Lung (tissue), 12 donors: ENCODE results near the gene PCSK6. TPM values are rescaled to one million over a fixed set of nuclear protein-coding genes. Genes with fewer than 3 reads are reported as not detected.

Source experiments
- ATAC-seq: fragments of 200-7000 bp; cut with Tn5 transposase; one replicate; pipeline ENCODE4 v1.9.1; 2020; ENCODE audit warnings: moderate number of reproducible peaks; ENCODE audit not compliant: insufficient read depth, low FRiP score
- DNase-seq, 3 donors: peaks; one replicate each; pipeline ENCODE4 v3.0.0-alpha.2; 2013 to 2017
- H3K27ac ChIP-seq, 2 donors: one replicate each; pipeline ENCODE4 v1.5.1; 2013; ENCODE audit warnings: mild to moderate bottlenecking in 2 of 2, moderate library complexity in 2 of 2, control low read depth in 1 of 2, inconsistent platforms in 1 of 2, low read depth in 1 of 2, low read length in 1 of 2
- H3K27me3 ChIP-seq, 3 donors: one replicate each; pipeline ENCODE4 v1.5.1; 2013; ENCODE audit warnings: low read length in 2 of 3; ENCODE audit not compliant: control insufficient read depth in 3 of 3, insufficient read depth in 3 of 3
- H3K36me3 ChIP-seq, 4 donors: one replicate each; pipeline ENCODE4 v1.5.1; 2013; ENCODE audit warnings: low read length in 4 of 4, mild to moderate bottlenecking in 1 of 4, moderate library complexity in 1 of 4; ENCODE audit not compliant: control insufficient read depth in 4 of 4, insufficient read depth in 4 of 4
- H3K4me1 ChIP-seq, 5 donors: one replicate each; pipeline ENCODE4 v1.5.1; 2013; ENCODE audit warnings: low read length in 5 of 5, mild to moderate bottlenecking in 2 of 5, moderate library complexity in 1 of 5; ENCODE audit not compliant: control insufficient read depth in 5 of 5, insufficient read depth in 5 of 5
- H3K4me3 ChIP-seq: one replicate; pipeline ENCODE4 v1.5.1; 2013; ENCODE audit warnings: mild to moderate bottlenecking, control low read depth, moderate library complexity
- H3K9ac ChIP-seq, 2 donors: one replicate each; pipeline ENCODE4 v1.5.1; 2013; ENCODE audit warnings: low read length in 2 of 2, control low read depth in 1 of 2; ENCODE audit not compliant: insufficient read depth in 1 of 2
- H3K9me3 ChIP-seq, 4 donors: one replicate each; pipeline ENCODE4 v1.5.1; 2013; ENCODE audit warnings: low read length in 3 of 4, mild to moderate bottlenecking in 1 of 4, moderate library complexity in 1 of 4; ENCODE audit not compliant: control insufficient read depth in 4 of 4, insufficient read depth in 3 of 4
- WGBS, 2 donors: extraction: QIAGEN DNeasy Blood & Tissue Kit; methylation state at CpG; one replicate each; pipeline ENCODE4 v1.1.7; 2013; 5-methylcytosine and 5-hydroxymethylcytosine counted together
- polyA plus RNA-seq, 2 donors: library from polyadenylated mRNA; stranded (reverse); fragments of 200-250 nt; gene quantifications; one replicate each; pipeline ENCODE4 v1.2.1, GENCODE V29; 2013
- total RNA-seq, 2 donors: library from RNA; depleted of rRNA in 1 of 2; stranded (reverse); fragments of >200 nt in 1 of 2; gene quantifications; one replicate each; pipeline ENCODE4 v1.2.1, GENCODE V29; 2014 to 2021
- TF ChIP-seq, protein P1 (sequence below): IDR thresholded peaks from 2 replicates; pipeline ENCODE4 v1.5.1; 2012; ENCODE audit warnings: mild to moderate bottlenecking; ENCODE audit errors: control extremely low read depth, extremely low read depth
- donor health status: control.
- donor health status: control.
- donor health status: Bipolar disorder and iron deficiency.
- donor health status: healthy.
- donor health status: DM: yes; HTN: yes; CAD: no.

PCSK6 gene
- total and polyA plus RNA-seq, 4 donors, result 4.6 to 41.0 (median 8.4) TPM

DNA sequence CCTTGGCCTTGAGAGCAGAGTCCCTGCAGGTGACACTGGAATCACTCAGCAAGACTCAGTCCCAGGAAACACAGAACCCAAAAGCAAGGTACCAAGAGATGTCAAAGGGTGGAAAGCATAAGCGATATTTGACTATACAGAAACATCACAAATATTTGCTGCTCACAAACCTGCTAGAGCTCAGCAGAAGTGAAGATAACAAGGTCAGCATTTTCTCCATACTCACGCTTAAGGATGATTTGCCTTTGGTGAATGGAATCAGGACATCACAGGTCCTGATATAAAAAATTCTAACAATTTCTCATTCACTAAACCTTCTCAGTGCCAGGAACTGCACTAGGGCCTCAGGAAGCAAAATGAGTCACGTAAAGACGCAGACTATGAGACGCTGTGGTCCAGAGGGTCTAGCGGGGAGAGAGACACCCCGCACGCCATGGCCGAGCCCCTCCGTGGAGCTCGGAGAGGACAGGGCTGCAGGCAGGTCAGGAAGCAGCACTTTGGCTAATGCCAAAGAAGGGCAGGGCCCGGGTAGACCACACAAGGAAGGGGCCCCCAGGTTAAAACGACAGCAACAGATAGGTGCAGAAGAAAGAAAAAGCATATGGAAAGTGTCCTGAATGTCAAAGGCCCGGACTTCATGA, 10.7 kb downstream of the PCSK6 start:
- TF ChIP-seq, protein P1, sequence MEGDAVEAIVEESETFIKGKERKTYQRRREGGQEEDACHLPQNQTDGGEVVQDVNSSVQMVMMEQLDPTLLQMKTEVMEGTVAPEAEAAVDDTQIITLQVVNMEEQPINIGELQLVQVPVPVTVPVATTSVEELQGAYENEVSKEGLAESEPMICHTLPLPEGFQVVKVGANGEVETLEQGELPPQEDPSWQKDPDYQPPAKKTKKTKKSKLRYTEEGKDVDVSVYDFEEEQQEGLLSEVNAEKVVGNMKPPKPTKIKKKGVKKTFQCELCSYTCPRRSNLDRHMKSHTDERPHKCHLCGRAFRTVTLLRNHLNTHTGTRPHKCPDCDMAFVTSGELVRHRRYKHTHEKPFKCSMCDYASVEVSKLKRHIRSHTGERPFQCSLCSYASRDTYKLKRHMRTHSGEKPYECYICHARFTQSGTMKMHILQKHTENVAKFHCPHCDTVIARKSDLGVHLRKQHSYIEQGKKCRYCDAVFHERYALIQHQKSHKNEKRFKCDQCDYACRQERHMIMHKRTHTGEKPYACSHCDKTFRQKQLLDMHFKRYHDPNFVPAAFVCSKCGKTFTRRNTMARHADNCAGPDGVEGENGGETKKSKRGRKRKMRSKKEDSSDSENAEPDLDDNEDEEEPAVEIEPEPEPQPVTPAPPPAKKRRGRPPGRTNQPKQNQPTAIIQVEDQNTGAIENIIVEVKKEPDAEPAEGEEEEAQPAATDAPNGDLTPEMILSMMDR, result no peak
- no peak overlapping the region for H3K27ac ChIP-seq
- H3K27me3 ChIP-seq, result peaks cover 0 to 2% (median 0%) of the 10 kb centered on the region in 3 donors
- H3K4me1 ChIP-seq, result no peaks in the 10 kb centered on the region
- H3K9ac ChIP-seq, result no peak overlapping the region
- DNase-seq, result no peak
- no peaks in the 10 kb centered on the region for H3K9me3 ChIP-seq
- 91 to 92% methylated on average over 14 of the region's 14 CpGs for WGBS, 2 donors
- no peaks in the 10 kb centered on the region for H3K36me3 ChIP-seq
- H3K4me3 ChIP-seq, result no peak overlapping the region
- ATAC-seq, result no peak

GRCh38 chr15:101477851-101478362, 11.6 kb downstream of the PCSK6 start:
- 83 to 84% methylated on average over 5 of the region's 5 CpGs for WGBS, 2 donors
- no peaks in the 10 kb centered on the region for H3K36me3 ChIP-seq
- no peak for DNase-seq
- no peak overlapping the region for H3K4me3 ChIP-seq
- H3K9me3 ChIP-seq, result no peaks in the 10 kb centered on the region
- H3K9ac ChIP-seq, result no peak overlapping the region
- peaks cover 0 to 2% (median 0%) of the 10 kb centered on the region in 3 donors for H3K27me3 ChIP-seq
- no peak overlapping the region for H3K27ac ChIP-seq
- TF ChIP-seq, protein P1, result no peak
- H3K4me1 ChIP-seq, result no peaks in the 10 kb centered on the region
- ATAC-seq, result no peak

GRCh38 chr15:101476756-101477155, 12.8 kb downstream of the PCSK6 start:
- Histone ChIP-seq H3K27me3 (no peaks in the 10 kb centered on the region), H3K4me1 (no peaks in the 10 kb centered on the region), H3K36me3 (no peaks in the 10 kb centered on the region), H3K9me3 (no peaks in the 10 kb centered on the region), H3K27ac (no peak overlapping the region), H3K4me3 (no peak overlapping the region), H3K9ac (no peak overlapping the region)
- no peak for ATAC-seq
- DNase-seq, result no peak
- 88 to 89% methylated on average over 10 of the region's 10 CpGs for WGBS, 2 donors
- TF ChIP-seq, protein P1, result no peak
